Hepatocyte (in vitro differentiated cells): Measurements from ENCODE around the gene PRKAG2.

Source experiments
- CTCF ChIP-seq: fragments of 200-600 bp; sonication (generic); IDR thresholded peaks from 2 replicates; pipeline ENCODE4 v1.5.1; 2016; ENCODE audit warnings: antibody characterized with exemption, mild to moderate bottlenecking; ENCODE audit not compliant: poor library complexity
- EZH2 ChIP-seq: fragments of 200-600 bp; sonication (generic); IDR thresholded peaks from 2 replicates; pipeline ENCODE4 v1.6.1; 2016; ENCODE audit warnings: antibody characterized with exemption, mild to moderate bottlenecking, borderline replicate concordance

- TF ChIP-seq CTCF (no peak), EZH2 (no peak)
Observed at GRCh38 chr7:151821806-151822540, 54.9 kb downstream of the PRKAG2 start.
